ENCODE results near the gene TES.
"Not testable (repeated sequence)": the region's sequence is repeated elsewhere in the genome, so short reads cannot be mapped to it uniquely, and the experiment has no call there.

TES gene

GRCh38 chr7:116210345-116211005 lies at the start of gene TES:
TSS of gene TES (plus strand) at chr7:116210539. CDS start at chr7:116210708, 169 bp downstream.
- DNase-seq (ENCODE audit: low read depth, low spot score): peak; percentile 86

- peak; percentile 42 for DNase-seq (ENCODE audit: low read depth, low spot score)
Measured at GRCh38 chr7:116161728-116162127, 48.6 kb upstream of the TES start.

GRCh38 chr7:116162254-116162653 lies 48.1 kb upstream of the TES start:
- DNase-seq (ENCODE audit: low read depth, low spot score): no peak

- no peak for DNase-seq (ENCODE audit: low read depth, low spot score)
Measured at GRCh38 chr7:116162992-116163391, 47.3 kb upstream of the TES start.

- no peak for DNase-seq (ENCODE audit: low read depth, low spot score)
Measured at GRCh38 chr7:116164552-116165306, 45.6 kb upstream of the TES start.

GRCh38 chr7:116165717-116166116 lies 44.6 kb upstream of the TES start:
- no peak for DNase-seq (ENCODE audit: low read depth, low spot score)

- no peak for DNase-seq (ENCODE audit: low read depth, low spot score)
Measured at GRCh38 chr7:116166156-116166555, 44.2 kb upstream of the TES start.

GRCh38 chr7:116167177-116167576 lies 43.2 kb upstream of the TES start:
- no peak for DNase-seq (ENCODE audit: low read depth, low spot score)

GRCh38 chr7:116169060-116169459 lies 41.3 kb upstream of the TES start:
- no peak for DNase-seq (ENCODE audit: low read depth, low spot score)

GRCh38 chr7:116170180-116170579 lies 40.2 kb upstream of the TES start:
- no peak for DNase-seq (ENCODE audit: low read depth, low spot score)

- no peak for DNase-seq (ENCODE audit: low read depth, low spot score)
Measured at GRCh38 chr7:116171094-116171493, 39.2 kb upstream of the TES start.

- DNase-seq (ENCODE audit: low read depth, low spot score): no peak
Measured at GRCh38 chr7:116172353-116172752, 38.0 kb upstream of the TES start.

GRCh38 chr7:116173051-116174028 lies 37.0 kb upstream of the TES start:
- DNase-seq (ENCODE audit: low read depth, low spot score): no peak

GRCh38 chr7:116175095-116175494 lies 35.2 kb upstream of the TES start:
- DNase-seq (ENCODE audit: low read depth, low spot score): not testable (repeated sequence)

GRCh38 chr7:116176226-116176625 lies 34.1 kb upstream of the TES start:
- DNase-seq (ENCODE audit: low read depth, low spot score): no peak

- no peak for DNase-seq (ENCODE audit: low read depth, low spot score)
Measured at GRCh38 chr7:116177009-116177408, 33.3 kb upstream of the TES start.

GRCh38 chr7:116180302-116180701 lies 30.0 kb upstream of the TES start:
- DNase-seq (ENCODE audit: low read depth, low spot score): peak; percentile 11

GRCh38 chr7:116182023-116182422 lies 28.3 kb upstream of the TES start:
- no peak for DNase-seq (ENCODE audit: low read depth, low spot score)

- no peak for DNase-seq (ENCODE audit: low read depth, low spot score)
Measured at GRCh38 chr7:116185450-116185849, 24.9 kb upstream of the TES start.

GRCh38 chr7:116185956-116186355 lies 24.4 kb upstream of the TES start:
- no peak for DNase-seq (ENCODE audit: low read depth, low spot score)

GRCh38 chr7:116187400-116187799 lies 22.9 kb upstream of the TES start:
- no peak for DNase-seq (ENCODE audit: low read depth, low spot score)

All from ELF-1 (cell line).